GM23248 (cell line): Measurements from ENCODE around the gene POTEI. TPM values are rescaled to one million over a fixed set of nuclear protein-coding genes. Genes with fewer than 3 reads are reported as not detected.
"Not testable (repeated sequence)": the region's sequence is repeated elsewhere in the genome, so short reads cannot be mapped to it uniquely, and the experiment has no call there.

Experiments used
- DNase-seq: peaks from one replicate; pipeline ENCODE4 v3.0.0-alpha.2; 2015
- H2AFZ ChIP-seq: fragments of 200-600 bp; sonication (generic); 2 replicates; pipeline ENCODE4 v1.6.1; 2016; ENCODE audit warnings: antibody characterized with exemption
- H3F3A ChIP-seq: fragments of 200-600 bp; sonication (generic); 2 replicates; pipeline ENCODE4 v1.6.1; 2016; ENCODE audit warnings: mild to moderate bottlenecking, antibody characterized with exemption, mixed run types; ENCODE audit not compliant: insufficient read depth
- H3K27ac ChIP-seq: fragments of 200-600 bp; sonication (generic); 2 replicates; pipeline ENCODE4 v1.5.1; 2016; ENCODE audit warnings: mild to moderate bottlenecking
- H3K27me3 ChIP-seq: fragments of 200-600 bp; sonication (generic); replicated peaks from 2 replicates; pipeline ENCODE4 v1.6.1; 2016; ENCODE audit warnings: mild to moderate bottlenecking; ENCODE audit not compliant: insufficient read depth
- H3K36me3 ChIP-seq: fragments of 200-600 bp; sonication (generic); 2 replicates; pipeline ENCODE4 v1.6.1; 2016; ENCODE audit warnings: low read depth, mild to moderate bottlenecking
- H3K4me1 ChIP-seq: fragments of 200-600 bp; sonication (generic); 2 replicates; pipeline ENCODE4 v1.6.1; 2016; ENCODE audit warnings: mild to moderate bottlenecking; ENCODE audit not compliant: insufficient read depth
- H3K4me2 ChIP-seq: fragments of 200-600 bp; sonication (generic); one replicate; pipeline ENCODE4 v1.6.1; 2016; ENCODE audit warnings: mild to moderate bottlenecking; ENCODE audit not compliant: unreplicated experiment
- H3K4me3 ChIP-seq: fragments of 200-600 bp; sonication (generic); 2 replicates; pipeline ENCODE4 v1.5.1; 2016; ENCODE audit warnings: mild to moderate bottlenecking
- H3K79me2 ChIP-seq: fragments of 200-600 bp; sonication (generic); 2 replicates; pipeline ENCODE4 v1.6.1; 2016; ENCODE audit warnings: mild to moderate bottlenecking; ENCODE audit not compliant: insufficient read depth
- H3K9ac ChIP-seq: fragments of 200-600 bp; sonication (generic); 2 replicates; pipeline ENCODE4 v1.6.1; 2016; ENCODE audit warnings: mild to moderate bottlenecking
- H3K9me2 ChIP-seq: fragments of 200-600 bp; sonication (generic); 2 replicates; pipeline ENCODE4 v1.6.1; 2016; ENCODE audit warnings: mixed run types, mild to moderate bottlenecking, moderate library complexity; ENCODE audit not compliant: insufficient read depth
- H3K9me3 ChIP-seq: fragments of 200-600 bp; sonication (generic); one replicate; pipeline ENCODE4 v1.6.1; 2017; ENCODE audit warnings: low read depth
- H4K20me1 ChIP-seq: fragments of 200-600 bp; sonication (generic); 2 replicates; pipeline ENCODE4 v1.6.0; 2016; ENCODE audit not compliant: insufficient read depth
- WGBS, 2 experiments: methylation state at CpG; one replicate each; pipeline ENCODE4 v1.1.6; 2015 to 2017; ENCODE audit warnings: low lambda C conversion rate in 2 of 2, low coverage in 1 of 2; ENCODE audit errors: missing lambda C conversion rate in 2 of 2; 5-methylcytosine and 5-hydroxymethylcytosine counted together
- in situ Hi-C: fragments of 300-500 bp; cut with MboI; formaldehyde crosslinking; loops from 2 replicates; pipeline ENCODE4 v1.15.0; 2020
- polyA plus RNA-seq: library from polyadenylated mRNA; unstranded; fragments of >200 nt; fragmentation: Nextera tagmentation; extraction: Ambion mirVana; gene quantifications from 2 replicates; pipeline ENCODE4 v1.2.1, GENCODE V29; 2016
- total RNA-seq: library from RNA; depleted of rRNA; stranded (reverse); fragments of >200 nt; shearing (Covaris generic); gene quantifications from 2 replicates; pipeline ENCODE4 v1.2.3, GENCODE V29; 2014; rRNA removed

Gene POTEI
- total RNA-seq (not detected in 2 replicates), polyA plus RNA-seq (not detected in 2 replicates)

- H3K9me3 ChIP-seq: not testable (repeated sequence)
- no CpG with 5 or more reads among the region's 13 CpGs for WGBS, 2 experiments
Measured at GRCh38 chr2:130509228-130509627, at the start of gene POTEI. TSS of gene POTEI (minus strand) at chr2:130509328. CDS start at chr2:130509235, 93 bp downstream.

DNA sequence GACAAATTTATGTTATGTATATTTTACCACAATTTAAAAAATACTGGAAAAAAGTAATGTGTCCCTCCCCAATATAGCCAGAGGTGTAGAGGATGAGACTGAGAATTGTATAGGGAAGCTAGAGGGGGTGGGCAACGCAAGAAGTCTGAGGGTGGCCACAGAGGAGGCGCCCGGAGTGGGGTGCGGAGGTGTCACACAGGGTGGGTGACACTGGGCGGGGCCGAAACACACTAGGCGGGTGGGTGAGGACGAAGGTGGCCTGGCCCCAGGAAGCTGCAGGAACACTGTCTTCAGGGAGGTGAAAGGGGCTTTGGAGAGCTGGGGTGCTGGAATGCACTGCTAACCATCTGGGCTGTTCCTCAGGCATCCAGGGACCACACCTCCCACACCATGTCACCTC lies 47.3 kb upstream of the POTEI start:
- H3K79me2 ChIP-seq, H3K9me3 ChIP-seq, H3F3A ChIP-seq, H3K9me2 ChIP-seq, H3K36me3 ChIP-seq, H3K4me1 ChIP-seq, H3K4me2 ChIP-seq, H3K27me3 ChIP-seq, H4K20me1 ChIP-seq, H3K9ac ChIP-seq, H3K4me3 ChIP-seq, H2AFZ ChIP-seq, DNase-seq, in situ Hi-C loops, H3K27ac ChIP-seq: not testable (repeated sequence)
- WGBS, 2 experiments: no CpG with 5 or more reads among the region's 8 CpGs

More at GRCh38 chr2:130509228-130509627, at the start of gene POTEI:
- H3K79me2 ChIP-seq, H4K20me1 ChIP-seq, H3K9ac ChIP-seq, H2AFZ ChIP-seq, H3K36me3 ChIP-seq, H3K4me2 ChIP-seq, H3K4me1 ChIP-seq, DNase-seq, H3F3A ChIP-seq, H3K9me2 ChIP-seq, H3K27me3 ChIP-seq, H3K27ac ChIP-seq, in situ Hi-C loops, H3K4me3 ChIP-seq: not testable (repeated sequence)

DNA sequence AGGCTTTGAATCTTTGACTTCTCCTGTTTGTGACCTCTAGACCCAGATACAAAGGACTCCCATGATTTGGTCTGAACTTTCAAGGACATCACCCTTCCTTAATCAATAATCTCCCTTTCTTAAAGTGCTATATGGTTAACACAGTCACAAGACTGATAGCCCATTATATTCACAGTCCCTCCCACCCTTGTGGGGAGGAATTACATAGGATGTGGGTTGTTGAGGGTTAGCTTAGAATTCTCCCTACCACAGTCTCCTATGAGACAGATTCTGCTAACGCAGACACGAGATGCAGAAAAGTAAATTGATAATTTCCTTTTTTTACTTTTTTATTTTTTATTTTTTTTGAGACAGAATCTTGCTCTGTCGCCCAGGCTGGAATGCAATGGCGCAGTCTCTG lies 45.0 kb upstream of the POTEI start:
- H3K4me3 ChIP-seq, H3K9me2 ChIP-seq, H3K27ac ChIP-seq, in situ Hi-C loops, H3F3A ChIP-seq, H3K9me3 ChIP-seq, H3K9ac ChIP-seq, H3K4me1 ChIP-seq, H3K36me3 ChIP-seq, H3K4me2 ChIP-seq, DNase-seq, H4K20me1 ChIP-seq, H3K27me3 ChIP-seq, H2AFZ ChIP-seq, H3K79me2 ChIP-seq: not testable (repeated sequence)
- no CpG with 5 or more reads among the region's 4 CpGs for WGBS, 2 experiments

DNA sequence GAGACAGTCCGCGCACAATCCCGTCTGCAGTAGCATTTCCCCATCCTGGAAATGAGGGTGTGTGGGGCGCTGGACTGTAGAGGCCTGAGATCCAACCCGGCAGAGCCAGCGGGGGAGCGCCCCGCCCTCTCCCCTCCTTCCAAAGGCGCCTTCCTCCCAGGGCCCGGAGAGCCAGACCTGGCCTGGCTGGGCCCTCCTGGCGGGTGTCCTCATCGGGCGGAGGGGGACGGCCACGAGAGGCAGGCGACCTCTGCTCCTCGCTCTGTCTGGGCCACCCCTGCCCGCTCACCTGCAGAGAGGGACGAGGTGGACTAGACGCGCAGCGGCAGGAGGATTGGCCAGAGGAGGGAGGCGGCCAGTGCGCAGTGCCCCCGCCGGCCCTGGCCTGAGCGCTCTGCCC lies 40.3 kb upstream of the POTEI start:
- H3K9me2 ChIP-seq, H4K20me1 ChIP-seq, H3K79me2 ChIP-seq, in situ Hi-C loops, H3K4me2 ChIP-seq, H3K9ac ChIP-seq, H3K27ac ChIP-seq, H3K4me3 ChIP-seq, H3K27me3 ChIP-seq, H3K9me3 ChIP-seq, DNase-seq, H3F3A ChIP-seq, H2AFZ ChIP-seq, H3K4me1 ChIP-seq, H3K36me3 ChIP-seq: not testable (repeated sequence)
- no CpG with 5 or more reads among the region's 27 CpGs for WGBS, 2 experiments

GRCh38 chr2:130548418-130548817 lies 39.3 kb upstream of the POTEI start:
- no CpG with 5 or more reads among the region's 3 CpGs for WGBS, 2 experiments
- H3K27me3 ChIP-seq, in situ Hi-C loops, H3K36me3 ChIP-seq, H3K9me2 ChIP-seq, H3K9me3 ChIP-seq, H3K4me1 ChIP-seq, DNase-seq, H3F3A ChIP-seq, H4K20me1 ChIP-seq, H3K27ac ChIP-seq, H2AFZ ChIP-seq, H3K4me2 ChIP-seq, H3K4me3 ChIP-seq, H3K79me2 ChIP-seq, H3K9ac ChIP-seq: not testable (repeated sequence)

DNA sequence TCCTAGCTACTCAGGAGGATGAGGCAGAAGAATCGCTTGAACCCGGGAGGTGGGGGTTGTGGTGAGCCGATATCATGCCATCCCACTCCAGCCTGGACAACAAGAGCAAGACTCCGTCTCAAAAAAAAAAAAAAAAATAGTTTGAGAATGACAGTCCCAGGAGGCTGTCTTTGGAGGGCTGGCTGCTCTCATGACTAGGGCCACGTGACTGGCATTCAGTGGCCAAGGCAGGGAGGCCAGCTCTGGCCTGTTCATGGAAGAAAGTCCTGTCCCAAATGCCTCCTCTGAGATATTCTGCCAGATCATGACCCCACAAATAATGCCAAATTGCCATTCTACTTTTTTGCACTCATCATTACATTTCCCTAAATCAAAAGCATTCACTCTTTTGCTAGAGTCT lies 35.9 kb upstream of the POTEI start:
- H3K4me1 ChIP-seq, H3F3A ChIP-seq, H3K9me2 ChIP-seq, DNase-seq, H3K27me3 ChIP-seq, H2AFZ ChIP-seq, H3K79me2 ChIP-seq, H3K36me3 ChIP-seq, H3K9me3 ChIP-seq, H3K27ac ChIP-seq, H3K4me3 ChIP-seq, in situ Hi-C loops, H4K20me1 ChIP-seq, H3K4me2 ChIP-seq, H3K9ac ChIP-seq: not testable (repeated sequence)
- no CpG with 5 or more reads among the region's 5 CpGs for WGBS, 2 experiments

DNA sequence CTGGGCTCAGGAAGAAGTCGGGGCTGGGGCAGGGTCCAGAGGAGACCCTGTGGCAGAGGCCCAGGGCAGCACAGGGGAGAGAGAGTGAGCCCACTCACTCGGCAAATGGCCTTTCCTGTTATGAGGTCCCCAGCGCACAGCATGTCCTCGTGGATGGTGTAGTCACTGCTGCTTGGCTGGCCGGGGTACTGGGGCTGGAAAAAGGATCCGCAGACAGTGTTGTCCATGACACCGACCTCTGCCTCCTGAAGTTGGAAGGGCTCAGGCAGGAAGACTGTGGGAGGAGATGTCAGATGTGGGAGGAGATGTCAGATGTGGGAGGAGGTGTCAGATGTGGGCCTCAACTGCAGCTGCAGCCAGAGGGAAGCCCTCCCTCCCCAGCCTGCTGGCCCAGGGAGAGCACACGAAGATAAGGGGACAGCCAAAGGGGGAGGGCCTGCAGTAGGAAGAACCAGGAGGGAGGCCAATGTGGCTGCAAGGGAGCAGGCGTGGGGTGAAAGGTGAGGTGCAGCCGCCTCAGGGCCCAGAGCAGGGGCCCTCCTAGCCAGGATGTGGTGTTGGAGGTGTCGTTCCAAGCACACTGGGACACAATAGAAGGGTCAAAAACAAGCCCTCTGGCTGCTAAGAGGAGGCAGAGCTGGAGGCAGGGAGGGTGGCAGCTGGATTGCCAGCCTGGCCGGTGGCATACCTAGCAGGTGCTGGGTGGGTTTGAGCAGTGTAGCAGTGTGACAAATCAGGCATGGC lies 34.8 kb upstream of the POTEI start:
- H3K9me3 ChIP-seq, H3K9ac ChIP-seq, DNase-seq, H3K9me2 ChIP-seq, H3K79me2 ChIP-seq, H3K4me3 ChIP-seq, H2AFZ ChIP-seq, H3K27ac ChIP-seq, H3K4me1 ChIP-seq, H4K20me1 ChIP-seq, H3F3A ChIP-seq, H3K36me3 ChIP-seq, H3K27me3 ChIP-seq, H3K4me2 ChIP-seq, in situ Hi-C loops: not testable (repeated sequence)
- WGBS, 2 experiments: no CpG with 5 or more reads among the region's 12 CpGs

DNA sequence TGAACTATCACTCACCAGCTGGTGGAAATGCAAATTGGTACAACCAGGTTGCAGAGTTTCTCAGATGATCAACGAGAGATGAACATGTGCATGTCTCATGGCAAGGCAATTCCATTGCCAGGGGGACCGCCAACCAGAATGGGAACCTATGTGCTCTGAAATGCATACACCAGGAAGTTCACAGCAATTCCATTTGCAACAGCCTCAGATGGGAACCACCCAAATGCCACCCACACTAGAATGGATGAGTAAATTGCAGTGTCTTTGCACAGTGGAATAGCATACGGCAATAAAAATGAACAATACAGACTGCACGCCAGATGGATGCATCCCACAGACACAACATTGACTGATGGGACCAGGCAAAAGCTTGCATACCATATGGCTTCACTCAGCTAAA lies 33.7 kb upstream of the POTEI start:
- WGBS, 2 experiments: no CpG with 5 or more reads among the region's 4 CpGs
- in situ Hi-C loops, H3F3A ChIP-seq, H3K4me3 ChIP-seq, H3K4me1 ChIP-seq, H3K27me3 ChIP-seq, H3K4me2 ChIP-seq, DNase-seq, H3K79me2 ChIP-seq, H2AFZ ChIP-seq, H3K9ac ChIP-seq, H4K20me1 ChIP-seq, H3K9me3 ChIP-seq, H3K36me3 ChIP-seq, H3K27ac ChIP-seq, H3K9me2 ChIP-seq: not testable (repeated sequence)
